BLaER1 treated with 17β-estradiol and CSF1 and Interleukin-3, amounts not matched to agents 10 nM and 100 nM (cell line): ENCODE data around the gene KLHDC8A.
A peak's percentile ranks its signal among the peaks of the same experiment; 100 is the strongest.
"Not testable (repeated sequence)": the region's sequence is repeated elsewhere in the genome, so short reads cannot be mapped to it uniquely, and the experiment has no call there.

Experiments used
- H3K27ac ChIP-seq, 11 experiments: shearing (Covaris generic); formaldehyde crosslinking; 2 replicates each; pipeline ENCODE4 v1.8.1; 2022
- H3K27me3 ChIP-seq, 11 experiments: shearing (Covaris generic); formaldehyde crosslinking; 2 replicates each; pipeline ENCODE4 v1.8.1; 2022
- H3K36me3 ChIP-seq, 11 experiments: shearing (Covaris generic); formaldehyde crosslinking; 2 replicates each; pipeline ENCODE4 v1.8.1; 2022
- H3K4me1 ChIP-seq, 10 experiments: shearing (Covaris generic); formaldehyde crosslinking; 2 replicates each; pipeline ENCODE4 v1.8.1; 2022
- H3K4me2 ChIP-seq, 11 experiments: shearing (Covaris generic); formaldehyde crosslinking; 2 replicates each; pipeline ENCODE4 v1.8.1; 2022
- H3K4me3 ChIP-seq, 10 experiments: shearing (Covaris generic); formaldehyde crosslinking; 2 replicates each; pipeline ENCODE4 v1.8.1; 2022
- H3K9ac ChIP-seq, 11 experiments: shearing (Covaris generic); formaldehyde crosslinking; 2 replicates each; pipeline ENCODE4 v1.8.1; 2022
- H3K9me3 ChIP-seq, 11 experiments: shearing (Covaris generic); formaldehyde crosslinking; replicated peaks in 1 of 11; 2 replicates each; pipeline ENCODE4 v1.8.1; 2022
- H4K20me1 ChIP-seq, 11 experiments: shearing (Covaris generic); formaldehyde crosslinking; 2 replicates each; pipeline ENCODE4 v1.8.1; 2022
- Cebpa-rat ChIP-seq, 11 experiments: shearing (Covaris generic); IDR thresholded peaks; 2 replicates each; pipeline ENCODE4 v1.8.1; 2022

The KLHDC8A gene

GRCh38 chr1:205373022-205373797 lies 16.5 kb upstream of the KLHDC8A start:
- H3K27me3 ChIP-seq = 0 out of 22 replicates have a peak, but pooled peaks cover 0 to 8% (median 0%) of the 10 kb centered on the region in 11 experiments
- H3K4me1 ChIP-seq = peaks cover 23 to 45% (median 38%) of the 10 kb centered on the region in 10 experiments
- H3K4me3 ChIP-seq = no peak overlapping the region
- H3K36me3 ChIP-seq = no peaks in the 10 kb centered on the region
- H3K4me2 ChIP-seq = peak overlapping the region in 9 of 11 experiments; percentile 65 to 84 (median 77); a peak in 19 of 22 replicates
- no peak overlapping the region for H3K9ac ChIP-seq
- no peaks in the 10 kb centered on the region for H4K20me1 ChIP-seq
- H3K27ac ChIP-seq = no peak overlapping the region
- TF ChIP-seq Cebpa-rat (IDR thresholded peaks at IDR 0.05) = no peak
- H3K9me3 ChIP-seq = no peaks in the 10 kb centered on the region

DNA sequence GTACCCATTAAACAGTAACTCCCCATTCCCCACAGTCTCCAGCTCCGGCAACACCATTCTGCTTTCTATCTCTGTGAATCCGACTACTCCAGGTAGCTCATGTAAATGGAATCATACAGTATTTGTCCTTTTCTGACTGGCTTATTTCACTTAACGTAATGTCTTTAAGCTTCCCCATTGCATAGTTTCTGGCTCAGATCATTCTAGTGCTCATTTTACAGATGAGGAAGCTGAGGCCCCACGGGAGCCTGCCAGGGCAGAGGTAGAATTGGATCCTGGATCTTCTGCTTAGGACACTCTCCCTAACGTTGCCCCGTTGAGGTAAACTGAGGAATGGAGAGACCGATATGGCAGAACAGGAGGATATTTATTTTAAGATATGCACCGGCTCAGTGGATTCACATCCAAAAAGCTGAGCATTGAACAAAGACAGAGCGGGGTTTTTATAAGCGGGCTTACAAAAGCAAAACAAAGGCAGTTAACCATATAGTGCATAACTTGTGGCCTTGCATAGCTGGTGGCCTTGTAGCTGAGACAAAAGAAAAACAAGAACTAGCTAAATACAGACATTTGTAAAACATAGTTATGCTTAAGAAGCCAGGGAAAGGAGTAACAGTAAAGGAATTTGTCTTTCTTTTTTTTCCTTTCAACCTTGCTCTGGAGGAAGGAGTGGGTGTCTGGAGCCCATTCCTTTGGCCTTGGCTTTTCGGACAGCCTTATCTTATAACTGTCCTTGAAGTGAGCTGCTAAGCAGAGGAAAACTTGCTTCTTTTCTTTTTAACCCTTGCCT lies 15.3 kb upstream of the KLHDC8A start:
- Histone ChIP-seq H3K4me3 (no peak overlapping the region), H3K4me1 (peaks cover 23 to 45% (median 38%) of the 10 kb centered on the region in 10 experiments), H3K36me3 (no peaks in the 10 kb centered on the region), H3K9ac (no peak overlapping the region), H3K27me3 (0 out of 22 replicates have a peak, but pooled peaks cover 0 to 8% (median 0%) of the 10 kb centered on the region in 11 experiments), H3K27ac (no peak overlapping the region), H3K4me2 (peak overlapping the region in 8 of 11 experiments; percentile 7 to 84 (median 76); a peak in 9 of 22 replicates), H3K9me3 (no peaks in the 10 kb centered on the region), H4K20me1 (no peaks in the 10 kb centered on the region)
- TF ChIP-seq Cebpa-rat (IDR thresholded peaks at IDR 0.05) = no peak

GRCh38 chr1:205370780-205371179 lies 14.1 kb upstream of the KLHDC8A start:
- TF ChIP-seq Cebpa-rat (IDR thresholded peaks at IDR 0.05) = no peak
- Histone ChIP-seq H3K4me2 (no peak overlapping the region), H3K36me3 (no peaks in the 10 kb centered on the region)

DNA sequence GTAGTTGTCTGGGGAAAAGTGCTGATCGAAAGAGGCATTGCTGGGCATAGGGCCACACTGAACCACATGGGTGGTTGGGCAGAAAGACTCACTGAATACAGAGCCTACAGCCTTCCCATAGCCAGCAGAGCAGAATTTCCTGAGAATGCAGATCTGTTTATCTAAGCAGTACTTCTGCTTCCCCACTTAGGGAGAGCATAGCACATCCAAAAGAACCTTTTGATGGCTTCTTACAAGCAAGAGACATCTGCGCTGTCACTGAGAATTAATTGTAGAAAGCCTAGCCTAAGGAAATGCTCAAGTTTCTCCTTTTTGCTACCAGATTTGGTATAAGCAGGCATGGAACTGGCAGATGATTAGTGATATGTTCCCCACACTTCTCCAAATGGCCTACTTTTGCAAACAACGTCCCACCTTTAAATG lies 13.0 kb upstream of the KLHDC8A start:
- Histone ChIP-seq H3K4me1 (peaks cover 18 to 41% (median 36%) of the 10 kb centered on the region in 10 experiments), H3K27me3 (0 out of 22 replicates have a peak, but pooled peaks cover 0 to 7% (median 0%) of the 10 kb centered on the region in 11 experiments), H3K9ac (no peak overlapping the region), H3K4me2 (no peak overlapping the region), H3K4me3 (no peak overlapping the region), H3K9me3 (no peaks in the 10 kb centered on the region), H3K27ac (no peak overlapping the region), H4K20me1 (no peaks in the 10 kb centered on the region), H3K36me3 (no peaks in the 10 kb centered on the region)
- TF ChIP-seq Cebpa-rat (IDR thresholded peaks at IDR 0.05) = no peak

More at GRCh38 chr1:205370780-205371179, 14.1 kb upstream of the KLHDC8A start:
- H3K9ac ChIP-seq = no peak overlapping the region
- H3K27ac ChIP-seq = no peak overlapping the region
- no peak overlapping the region for H3K4me3 ChIP-seq
- peaks cover 23 to 48% (median 42%) of the 10 kb centered on the region in 10 experiments for H3K4me1 ChIP-seq
- no peaks in the 10 kb centered on the region for H3K9me3 ChIP-seq
- H4K20me1 ChIP-seq = no peaks in the 10 kb centered on the region
- 0 out of 22 replicates have a peak, but pooled peaks cover 0 to 8% (median 0%) of the 10 kb centered on the region in 11 experiments for H3K27me3 ChIP-seq

- TF ChIP-seq Cebpa-rat (IDR thresholded peaks at IDR 0.05) = no peak
- no peak overlapping the region for H3K9ac ChIP-seq
- H3K27me3 ChIP-seq = no peaks in the 10 kb centered on the region
- no peaks in the 10 kb centered on the region for H3K9me3 ChIP-seq
- no peak overlapping the region for H3K4me3 ChIP-seq
- H3K4me2 ChIP-seq = no peak overlapping the region
- H3K36me3 ChIP-seq = no peaks in the 10 kb centered on the region
- peaks cover 5 to 29% (median 23%) of the 10 kb centered on the region in 10 experiments; a peak in 18 of 20 replicates for H3K4me1 ChIP-seq
- H3K27ac ChIP-seq = no peak overlapping the region
- H4K20me1 ChIP-seq = no peaks in the 10 kb centered on the region
These were observed 11.8 kb upstream of the KLHDC8A start for GRCh38 chr1:205368478-205368877.

- H3K27ac ChIP-seq = no peak overlapping the region
- H3K4me2 ChIP-seq = peak overlapping the region in 7 of 11 experiments; percentile 7 to 63 (median 34); a peak in 10 of 22 replicates
- peaks cover 0 to 11% (median 6%) of the 10 kb centered on the region in 10 experiments; a peak in 11 of 20 replicates for H3K4me1 ChIP-seq
- no peak overlapping the region for H3K4me3 ChIP-seq
- H4K20me1 ChIP-seq = no peaks in the 10 kb centered on the region
- H3K9ac ChIP-seq = peak overlapping the region in 1 of 11 experiments; percentile 16; a peak in 1 of 22 replicates
- H3K9me3 ChIP-seq = no peaks in the 10 kb centered on the region
- no peaks in the 10 kb centered on the region for H3K36me3 ChIP-seq
- H3K27me3 ChIP-seq = no peaks in the 10 kb centered on the region
- no peak for TF ChIP-seq Cebpa-rat (IDR thresholded peaks at IDR 0.05)
These were observed 9.3 kb upstream of the KLHDC8A start for GRCh38 chr1:205365945-205366463.

- H3K4me2 ChIP-seq, H3K9me3 ChIP-seq, H3K36me3 ChIP-seq, H3K27me3 ChIP-seq, H3K9ac ChIP-seq, H3K27ac ChIP-seq, H4K20me1 ChIP-seq, H3K4me3 ChIP-seq: not testable (repeated sequence)
- peaks cover 0 to 11% (median 8%) of the 10 kb centered on the region in 10 experiments; a peak in 11 of 20 replicates for H3K4me1 ChIP-seq
These were observed 8.4 kb upstream of the KLHDC8A start for GRCh38 chr1:205365086-205365485.

DNA sequence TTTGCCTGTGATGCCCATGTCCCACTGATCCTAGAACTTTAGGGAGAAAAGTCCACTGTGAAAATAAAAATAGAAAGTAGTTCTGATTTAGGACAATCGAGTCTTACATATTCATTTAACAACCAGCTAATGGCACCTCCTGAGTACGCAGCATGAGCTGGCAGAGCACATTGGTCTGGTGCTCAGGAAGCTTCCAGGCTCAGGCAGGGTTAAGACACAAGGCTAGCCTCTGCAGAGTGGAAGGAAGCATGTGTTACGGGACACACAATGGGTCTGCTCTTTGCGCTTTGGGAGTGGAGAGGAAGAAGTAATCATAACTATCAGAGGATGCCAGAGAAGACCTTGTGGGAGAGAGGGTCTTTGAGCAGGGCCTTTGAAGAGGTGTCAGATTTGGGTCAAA lies 4.2 kb upstream of the KLHDC8A start:
- Histone ChIP-seq H3K4me1 (peaks cover 0 to 19% (median 14%) of the 10 kb centered on the region in 10 experiments; a peak in 16 of 20 replicates), H3K4me2 (peak overlapping the region in 1 of 11 experiments; percentile 0; a peak in 1 of 22 replicates), H3K36me3 (no peaks in the 10 kb centered on the region), H3K4me3 (no peak overlapping the region), H4K20me1 (no peaks in the 10 kb centered on the region), H3K27me3 (no peaks in the 10 kb centered on the region), H3K27ac (no peak overlapping the region), H3K9me3 (no peaks in the 10 kb centered on the region), H3K9ac (no peak overlapping the region)
- no peak for TF ChIP-seq Cebpa-rat (IDR thresholded peaks at IDR 0.05)
